Heart right ventricle (tissue), 16 donors: ENCODE measurements around the gene C2orf80. TPM values are rescaled to one million over a fixed set of nuclear protein-coding genes. Genes with fewer than 3 reads are reported as not detected.

Experiments
- ATAC-seq, 8 donors: fragments of 200-7000 bp; cut with Tn5 transposase; one replicate each; pipeline ENCODE4 v1.9.1; 2020; ENCODE audit warnings: mild to moderate bottlenecking in 8 of 8, moderate library complexity in 8 of 8, moderate number of reproducible peaks in 1 of 8
- DNase-seq, 2 donors: peaks; one replicate each; pipeline ENCODE4 v3.0.0-alpha.2; 2020
- H3K27ac ChIP-seq, 10 donors: fragments of 200-600 bp; sonication (generic) in 2 of 10; one replicate each; pipeline versions ENCODE4 v1.5.0 to v1.8.0; 2020 to 2022; ENCODE audit warnings: mild to moderate bottlenecking in 3 of 10
- H3K27me3 ChIP-seq, 7 donors: fragments of 200-600 bp; one replicate each; pipeline ENCODE4 v1.8.0; 2021 to 2022; ENCODE audit warnings: mild to moderate bottlenecking in 2 of 7
- H3K36me3 ChIP-seq, 9 donors: fragments of 200-600 bp; sonication (generic) in 1 of 9; one replicate each; pipeline versions ENCODE4 v1.5.0 to v1.8.0; 2020 to 2022; ENCODE audit warnings: mild to moderate bottlenecking in 2 of 9
- H3K4me1 ChIP-seq, 9 donors: fragments of 200-600 bp; sonication (generic) in 1 of 9; one replicate each; pipeline versions ENCODE4 v1.5.0 to v1.8.0; 2020 to 2022; ENCODE audit warnings: mild to moderate bottlenecking in 4 of 9
- H3K4me3 ChIP-seq, 10 donors: fragments of 200-600 bp; sonication (generic) in 2 of 10; one replicate each; pipeline versions ENCODE4 v1.5.0 to v1.8.0; 2020 to 2022; ENCODE audit warnings: mild to moderate bottlenecking in 7 of 10, moderate library complexity in 2 of 10
- H3K9me3 ChIP-seq, 11 donors: fragments of 200-600 bp in 10 of 11; sonication (generic) in 2 of 11; one replicate each; pipeline versions ENCODE4 v1.5.0 to v1.8.0; 2013 to 2022; ENCODE audit warnings: mild to moderate bottlenecking in 2 of 11, control low read depth in 1 of 11, moderate library complexity in 1 of 11
- WGBS, 2 donors: extraction: QIAGEN DNeasy Blood & Tissue Kit; methylation state at CpG; one replicate each; pipeline ENCODE4 v1.1.7; 2013; ENCODE audit warnings: inconsistent platforms in 1 of 2; 5-methylcytosine and 5-hydroxymethylcytosine counted together
- intact Hi-C, 10 donors: fragments of 100-400 bp; cut with DNase I; formaldehyde crosslinking; loops; one replicate each; pipeline versions ENCODE4 v1.11.1 to v1.14.2; 2022
- polyA plus RNA-seq, 2 donors: library from polyadenylated mRNA; stranded (reverse); fragments of 200-250 nt; gene quantifications; one replicate each; pipeline ENCODE4 v1.2.3, GENCODE V29; 2013
- total RNA-seq, 10 donors: library from RNA; stranded (reverse); fragmentation: NEBNext Ultra II Directional in 3 of 10; extraction: Animal tissue kit (Norgen Biotek cat#: 25700) in 3 of 10; gene quantifications; one replicate each; pipeline versions ENCODE4 v1.2.1 to v1.2.4, GENCODE V29; 2021 to 2023
- TF ChIP-seq, protein P1 (sequence below), 9 donors: fragments of 200-600 bp; sonication (generic) in 2 of 9; IDR thresholded peaks; one replicate each; pipeline versions ENCODE4 v1.5.0 to v1.8.0; 2021 to 2022; ENCODE audit warnings: antibody characterized with exemption in 9 of 9, mild to moderate bottlenecking in 5 of 9, moderate library complexity in 1 of 9
- donor health status: Arrhythmogenic right ventricular cardiomyopathy.
- donor health status: ischemic (EF 13 %, LVEDD 7.1; RV severe dilation, severe dysfunction).
- donor health status: healthy with polysubstance abuse.
- donor health status: DM: no; HTN: yes; CAD: no.
- donor health status: DM: no; HTN: no; CAD: no.
- donor health status: ischemic (EF 25% LVEDD 6.9; RV normal size, moderate dysfunction).
- donor health status: ischemic (EF 25% LVEDD 5.7; RV mildly dilated, moderate dysfunction).
- donor health status: healthy.
- donor health status: DM: yes; HTN: yes; CAD: no.
- donor health status: Ischemic cardiomyopathy.
- donor health status: ischemic (EF 35%, LVEDD 5.7; RV mildly dilated, moderate dysfunction).
- donor health status: nonischemic (EF 11% LVEDD 7.7; RV severe dilation, severe dysfunction).
- donor health status: DM: yes; HTN: yes; CAD: no.
- donor health status: PGD.
- donor health status: ischemic (EF 29% LVEDD 5.4; RV normal size, mild dysfunction).
- donor health status: nonischemic (EF 23%, LVEDD 6.1; RV moderate dilation, normal function).

C2orf80 gene
- total and polyA plus RNA-seq, 12 donors = not detected

DNA sequence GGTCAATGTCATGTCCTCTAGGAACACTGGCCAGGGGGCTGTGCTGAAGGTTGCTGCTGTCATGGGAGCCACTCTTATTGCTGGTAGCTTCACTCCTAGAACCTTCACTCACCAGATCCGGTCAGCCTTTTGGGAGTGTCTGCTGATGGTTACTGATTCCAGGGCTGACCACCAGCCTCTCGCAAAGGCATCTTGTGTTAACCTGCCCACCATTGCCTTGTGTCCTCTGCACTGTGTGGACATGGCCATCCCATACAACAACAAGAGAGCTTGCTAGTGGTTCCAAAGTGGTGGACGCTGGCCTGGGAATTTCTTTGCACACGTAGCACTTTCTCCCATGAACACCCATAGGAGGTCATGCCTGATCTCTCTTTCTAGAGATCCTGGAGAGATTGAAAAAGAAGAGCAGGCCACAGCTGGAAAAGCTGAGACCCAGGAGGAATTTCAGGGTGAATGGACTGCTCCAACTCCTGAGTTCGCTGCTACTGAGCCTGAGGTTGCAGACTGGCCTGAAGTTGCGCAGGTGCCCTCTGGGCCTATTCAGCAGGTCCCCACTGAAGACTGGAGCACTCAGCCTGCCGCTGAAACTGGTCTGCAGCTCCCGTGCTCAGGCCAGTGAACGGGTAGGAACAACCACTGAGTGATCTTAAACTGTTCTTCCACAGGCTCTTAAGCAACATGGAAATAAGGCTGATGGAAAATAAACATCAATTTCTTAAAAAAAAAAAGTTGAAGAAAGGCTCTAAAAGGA lies 18.7 kb upstream of the C2orf80 start:
- no peak for ATAC-seq
- intact Hi-C loops = no loop called here
- Histone ChIP-seq H3K4me1 (no peaks in the 10 kb centered on the region), H3K36me3 (no peaks in the 10 kb centered on the region), H3K9me3 (no peaks in the 10 kb centered on the region), H3K27ac (no peak overlapping the region), H3K27me3 (no peaks in the 10 kb centered on the region), H3K4me3 (no peak overlapping the region)
- 89 to 93% methylated on average over 9 of the region's 9 CpGs for WGBS, 2 donors
- TF ChIP-seq, protein P1, sequence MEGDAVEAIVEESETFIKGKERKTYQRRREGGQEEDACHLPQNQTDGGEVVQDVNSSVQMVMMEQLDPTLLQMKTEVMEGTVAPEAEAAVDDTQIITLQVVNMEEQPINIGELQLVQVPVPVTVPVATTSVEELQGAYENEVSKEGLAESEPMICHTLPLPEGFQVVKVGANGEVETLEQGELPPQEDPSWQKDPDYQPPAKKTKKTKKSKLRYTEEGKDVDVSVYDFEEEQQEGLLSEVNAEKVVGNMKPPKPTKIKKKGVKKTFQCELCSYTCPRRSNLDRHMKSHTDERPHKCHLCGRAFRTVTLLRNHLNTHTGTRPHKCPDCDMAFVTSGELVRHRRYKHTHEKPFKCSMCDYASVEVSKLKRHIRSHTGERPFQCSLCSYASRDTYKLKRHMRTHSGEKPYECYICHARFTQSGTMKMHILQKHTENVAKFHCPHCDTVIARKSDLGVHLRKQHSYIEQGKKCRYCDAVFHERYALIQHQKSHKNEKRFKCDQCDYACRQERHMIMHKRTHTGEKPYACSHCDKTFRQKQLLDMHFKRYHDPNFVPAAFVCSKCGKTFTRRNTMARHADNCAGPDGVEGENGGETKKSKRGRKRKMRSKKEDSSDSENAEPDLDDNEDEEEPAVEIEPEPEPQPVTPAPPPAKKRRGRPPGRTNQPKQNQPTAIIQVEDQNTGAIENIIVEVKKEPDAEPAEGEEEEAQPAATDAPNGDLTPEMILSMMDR (IDR thresholded peaks at IDR 0.05) = no peak
- DNase-seq = no peak

- TF ChIP-seq, protein P1 (IDR thresholded peaks at IDR 0.05) = no peak
- ATAC-seq (no peak), DNase-seq (no peak)
- Histone ChIP-seq H3K27me3 (no peaks in the 10 kb centered on the region), H3K36me3 (no peaks in the 10 kb centered on the region), H3K4me3 (no peak overlapping the region), H3K4me1 (no peaks in the 10 kb centered on the region), H3K27ac (no peak overlapping the region), H3K9me3 (no peaks in the 10 kb centered on the region)
- WGBS, 2 donors = 80 to 88% methylated on average over 3 of the region's 3 CpGs
- intact Hi-C loops = no loop called here
These were observed 17.9 kb upstream of the C2orf80 start for GRCh38 chr2:208207769-208208168.

DNA sequence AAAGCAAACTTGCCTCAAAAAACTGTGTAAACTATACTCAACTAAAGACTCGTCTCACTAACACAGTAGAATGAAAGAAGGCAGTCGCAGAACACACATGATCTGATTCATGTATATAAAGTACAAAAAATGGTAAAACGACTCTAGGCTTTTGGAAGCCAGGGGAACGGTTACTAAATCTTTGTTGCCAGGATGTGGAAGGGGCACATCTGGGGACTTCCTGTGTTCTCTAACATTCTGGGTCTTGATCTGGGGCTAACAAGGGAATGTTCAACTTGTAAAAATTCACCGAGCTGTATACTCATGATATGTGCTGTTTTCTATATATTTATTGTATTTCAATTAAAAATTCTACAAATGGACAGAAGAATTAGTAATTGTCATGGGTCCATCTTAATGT lies 14.3 kb upstream of the C2orf80 start:
- Histone ChIP-seq H3K27me3 (peaks cover 0 to 17% (median 0%) of the 10 kb centered on the region in 7 donors), H3K4me3 (no peak overlapping the region), H3K4me1 (no peaks in the 10 kb centered on the region), H3K9me3 (no peaks in the 10 kb centered on the region), H3K36me3 (no peaks in the 10 kb centered on the region), H3K27ac (no peak overlapping the region)
- TF ChIP-seq, protein P1 (IDR thresholded peaks at IDR 0.05) = no peak
- no peak for DNase-seq
- WGBS, 2 donors = 66 to 74% methylated on average over 5 of the region's 5 CpGs
- ATAC-seq = no peak
- intact Hi-C loops = no loop called here

DNA sequence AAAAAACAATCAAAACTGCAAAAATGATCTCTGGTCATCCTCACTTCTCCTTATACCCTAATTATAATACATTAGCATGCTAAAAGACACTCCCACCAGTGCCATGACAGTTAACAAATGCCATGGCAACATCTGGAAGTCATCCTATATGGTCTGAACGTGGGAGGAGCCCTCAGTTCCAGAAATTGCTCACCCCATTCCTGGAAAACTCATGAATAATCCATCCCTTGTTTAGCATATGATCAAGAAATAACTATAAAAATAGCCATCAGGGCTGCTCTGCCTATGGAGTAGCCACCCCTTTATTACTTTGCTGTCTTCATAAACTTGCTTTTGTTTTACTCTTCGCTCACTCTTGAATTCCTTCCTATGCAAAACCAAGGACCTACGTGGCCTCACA lies 5.7 kb upstream of the C2orf80 start:
- Histone ChIP-seq H3K36me3 (no peaks in the 10 kb centered on the region), H3K4me1 (no peaks in the 10 kb centered on the region), H3K9me3 (no peaks in the 10 kb centered on the region), H3K4me3 (no peak overlapping the region), H3K27me3 (peaks cover 0 to 6% (median 0%) of the 10 kb centered on the region in 7 donors), H3K27ac (no peak overlapping the region)
- DNase-seq (no peak), ATAC-seq (no peak)
- intact Hi-C loops = no loop called here
- 79 to 83% methylated on average over 3 of the region's 3 CpGs for WGBS, 2 donors
- TF ChIP-seq, protein P1 (IDR thresholded peaks at IDR 0.05) = no peak
